Activated gamma-delta T cell treated with Interleukin-2 at 50 U/mL for 16 hours (primary cell): ENCODE measurements around the gene SOCS4.
"Not testable (repeated sequence)": the region's sequence is repeated elsewhere in the genome, so short reads cannot be mapped to it uniquely, and the experiment has no call there.

Experiments
- DNase-seq: peaks from one replicate; pipeline ENCODE4 v3.0.0-alpha.2; 2020

Gene SOCS4

DNA sequence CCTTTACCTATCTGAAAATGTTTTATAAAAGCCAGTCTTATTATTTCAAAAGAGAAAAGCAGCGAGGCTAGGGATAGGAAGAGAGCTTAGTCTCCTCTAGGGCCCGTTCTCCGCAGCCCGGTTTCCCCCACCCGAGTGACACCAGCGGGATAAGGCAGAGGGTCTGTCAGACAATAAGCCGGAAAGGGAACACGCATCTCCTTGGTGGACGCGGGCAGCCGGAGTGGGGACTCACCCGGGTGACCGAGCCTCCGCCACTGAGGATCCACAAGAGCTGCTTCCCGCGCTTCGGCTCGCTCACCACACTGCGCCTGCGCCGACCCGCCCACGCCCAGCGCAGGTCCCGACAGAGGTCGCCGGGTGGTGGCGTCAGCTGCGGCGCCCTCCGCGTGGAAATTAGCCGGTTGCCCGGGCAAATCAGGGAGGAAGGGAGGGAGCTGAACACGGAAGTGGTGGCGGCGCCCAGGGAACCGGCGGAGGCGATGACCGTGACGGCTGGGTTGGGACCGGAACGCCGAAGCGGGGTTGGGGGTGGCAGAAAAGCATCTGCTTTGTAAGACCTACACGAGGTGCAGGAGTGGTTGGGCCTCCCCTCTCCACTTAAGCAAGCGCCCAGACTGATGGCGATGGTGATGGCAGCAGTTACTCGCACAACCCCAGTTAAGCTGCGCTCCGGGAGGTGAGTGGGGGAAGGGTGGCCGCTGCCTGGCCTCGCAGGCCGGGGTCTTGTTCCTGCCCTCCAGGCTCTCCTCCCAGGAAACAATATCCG is at the start of gene SOCS4, which contains the start of gene WDHD1:
Gene SOCS4, plus strand, starts transcription at position 444 of the 769 bp plus-strand sequence. CDS start 15,806 bp downstream, outside the sequence.
Gene WDHD1, minus strand, starts transcription at position 307 of the 769 bp plus-strand sequence. CDS start 312 bp downstream, outside the sequence.
- peak; percentile 94 for DNase-seq

- no peak for DNase-seq
Observed at GRCh38 chr14:54979039-54979438, 48.0 kb upstream of the SOCS4 start.

DNA sequence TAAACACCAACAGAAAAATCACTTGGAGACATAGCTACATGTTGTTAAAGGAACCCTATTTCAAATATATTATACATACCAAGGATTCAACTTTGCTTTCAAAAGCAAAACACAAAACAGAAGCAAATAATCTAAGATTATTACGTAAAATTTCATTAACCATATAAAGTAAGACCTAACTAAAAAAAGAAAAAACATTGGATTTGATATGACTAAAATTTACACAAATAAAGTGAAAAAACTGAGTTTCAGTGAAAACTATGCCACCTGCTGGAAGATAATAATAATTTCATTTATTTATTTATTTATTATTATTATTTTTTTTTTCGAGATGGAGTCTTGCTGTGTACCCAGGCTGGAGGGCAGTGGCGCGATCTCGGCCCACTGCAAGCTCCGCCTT is 45.3 kb upstream of the SOCS4 start:
- DNase-seq: no peak

DNA sequence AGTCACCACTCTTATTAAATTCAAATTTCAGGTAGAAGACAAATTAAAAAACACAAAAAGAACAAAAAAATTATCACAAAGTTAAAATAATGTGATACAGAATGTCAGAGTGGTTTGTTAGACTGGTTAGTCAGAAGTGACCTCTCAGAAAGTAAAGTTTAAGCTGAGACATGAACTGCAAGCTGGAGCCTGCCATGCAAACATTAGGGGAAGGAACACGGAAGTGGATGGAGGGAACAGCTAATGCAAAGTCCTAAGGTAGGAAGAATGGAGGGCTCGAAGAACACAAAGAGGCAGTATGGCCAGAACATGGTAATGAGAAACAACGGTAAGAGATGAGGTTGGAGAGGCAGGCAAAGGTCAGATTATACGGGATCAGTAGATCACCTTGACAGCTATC is 41.9 kb upstream of the SOCS4 start:
- no peak for DNase-seq

DNA sequence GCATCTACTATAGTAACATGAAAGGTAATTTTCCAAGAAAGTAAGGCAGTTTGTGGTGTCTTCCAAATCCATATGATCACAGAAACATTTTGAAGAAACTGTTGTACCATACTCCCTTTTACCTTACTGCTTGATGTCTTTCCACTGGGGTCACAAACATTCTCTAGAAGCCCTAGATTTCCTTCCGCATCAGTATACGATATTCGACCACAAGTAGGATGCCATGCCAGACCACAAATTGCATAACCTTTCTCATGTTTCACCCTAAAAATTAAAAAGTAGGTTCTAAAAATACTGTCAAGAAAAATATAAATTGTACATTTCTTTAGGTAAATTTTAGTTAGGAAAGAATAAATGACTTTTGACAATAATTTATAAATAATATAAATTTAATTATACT is 26.7 kb upstream of the SOCS4 start:
- DNase-seq: no peak

DNA sequence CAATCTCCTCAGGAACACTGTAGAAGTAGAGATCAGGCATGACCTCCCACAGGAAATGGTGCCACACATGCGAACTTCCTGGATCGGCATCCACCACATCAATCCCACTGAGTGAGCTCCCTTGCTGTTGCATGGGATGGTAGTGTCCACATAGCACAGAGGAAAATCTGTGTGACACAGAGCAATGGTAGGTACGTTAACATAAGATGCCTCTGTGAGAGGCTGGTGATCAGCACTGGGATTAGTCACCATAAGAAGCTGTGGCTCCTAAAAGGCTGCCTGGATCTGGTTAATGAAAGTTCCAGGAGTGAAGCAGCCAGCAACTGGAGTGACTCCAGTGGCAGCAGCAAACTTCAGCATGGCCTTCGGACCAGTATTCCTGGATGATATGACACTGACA is 22.0 kb upstream of the SOCS4 start:
- no peak for DNase-seq

GRCh38 chr14:55015006-55015405 is 12.0 kb upstream of the SOCS4 start:
- no peak for DNase-seq

DNA sequence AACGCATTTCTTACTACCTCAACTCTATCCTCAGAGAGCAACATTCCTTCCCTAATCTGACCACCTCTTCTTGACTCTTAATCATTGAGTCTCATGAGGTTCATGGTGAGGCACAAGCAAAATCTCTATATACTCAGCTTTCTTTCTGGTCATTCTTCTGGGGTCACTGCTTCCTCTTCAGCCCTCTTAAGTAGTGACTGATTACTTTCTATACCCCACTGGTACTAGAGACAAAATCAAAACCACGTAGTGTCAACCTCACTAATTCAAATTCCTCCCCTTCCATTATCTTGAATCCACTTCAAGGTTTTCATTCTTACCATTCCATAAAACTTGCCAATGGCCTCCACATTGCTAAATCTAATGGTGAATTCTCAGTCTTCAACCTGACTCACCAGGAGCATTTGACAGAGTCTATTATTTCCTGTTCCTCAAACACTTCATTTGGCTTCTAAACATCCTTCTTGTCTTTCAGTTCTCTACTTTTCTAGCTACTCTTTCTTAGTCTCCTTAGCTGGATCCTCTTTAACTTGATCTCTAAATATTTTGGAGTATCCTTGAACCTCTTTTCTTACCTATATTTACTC is 7.0 kb upstream of the SOCS4 start:
- DNase-seq: no peak

DNA sequence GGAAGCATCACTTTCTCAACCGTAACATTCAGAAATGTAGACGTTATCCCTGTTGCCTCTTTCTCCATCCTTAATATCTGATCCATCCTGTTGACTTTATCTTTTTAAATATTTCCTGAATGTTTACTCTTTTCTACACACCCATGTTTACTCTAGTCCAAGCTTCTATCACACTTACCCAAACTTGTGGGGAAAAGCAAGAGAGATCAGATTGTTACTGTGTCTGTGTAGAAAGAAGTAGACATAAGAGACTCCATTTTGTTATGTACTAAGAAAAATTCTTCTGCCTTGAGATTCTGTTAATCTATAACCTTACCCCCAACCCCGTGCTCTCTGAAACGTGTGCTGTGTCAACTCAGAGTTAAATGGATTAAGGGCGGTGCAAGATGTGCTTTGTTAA is 2.7 kb upstream of the SOCS4 start:
- not testable (repeated sequence) for DNase-seq

DNA sequence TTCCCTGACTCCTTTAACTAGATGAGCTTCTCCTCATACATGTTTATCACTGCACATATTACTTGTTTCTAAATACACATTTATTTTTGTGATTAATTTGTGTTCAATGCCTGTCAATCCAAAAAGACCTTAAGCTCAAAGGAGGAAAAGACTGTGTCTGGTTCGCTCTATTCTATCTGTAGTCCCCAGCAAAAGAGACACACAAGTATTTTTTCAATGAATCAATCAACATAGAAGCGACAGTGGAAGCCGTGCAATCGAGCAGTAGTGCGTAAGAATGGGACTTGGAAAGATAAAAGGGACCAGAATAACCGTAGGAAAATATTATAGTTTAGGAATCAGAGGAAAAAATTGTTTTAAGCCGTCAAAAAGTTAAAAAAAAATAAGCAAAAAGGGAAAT is 1.1 kb upstream of the SOCS4 start:
- DNase-seq: no peak

- DNase-seq: no peak
Observed at GRCh38 chr14:55026441-55026792, 619 bp upstream of the SOCS4 start.

- DNase-seq: no peak
Observed at GRCh38 chr14:55028066-55028465, 1.0 kb downstream of the SOCS4 start.

- no peak for DNase-seq
Observed at GRCh38 chr14:55028476-55028875, 1.4 kb downstream of the SOCS4 start.

DNA sequence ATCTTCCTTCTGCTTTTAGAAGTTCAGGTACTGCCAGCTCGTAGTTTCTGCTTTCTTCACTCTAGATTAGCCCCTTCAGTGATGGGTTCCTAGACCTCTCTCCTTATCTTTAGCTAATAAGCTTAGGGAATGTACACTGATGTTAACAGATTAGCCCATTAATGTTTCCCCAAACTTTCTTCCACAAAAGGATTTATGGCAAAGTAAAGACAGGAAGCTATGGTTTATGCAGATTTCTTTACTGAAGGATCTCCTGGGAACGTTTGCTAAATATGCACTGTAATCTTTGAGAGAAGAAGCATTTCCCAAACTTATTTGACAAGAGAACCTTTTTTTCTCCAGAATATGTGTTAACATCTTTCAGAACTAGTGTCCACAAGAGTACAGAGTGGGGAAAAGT is 4.2 kb downstream of the SOCS4 start:
- DNase-seq: no peak

DNA sequence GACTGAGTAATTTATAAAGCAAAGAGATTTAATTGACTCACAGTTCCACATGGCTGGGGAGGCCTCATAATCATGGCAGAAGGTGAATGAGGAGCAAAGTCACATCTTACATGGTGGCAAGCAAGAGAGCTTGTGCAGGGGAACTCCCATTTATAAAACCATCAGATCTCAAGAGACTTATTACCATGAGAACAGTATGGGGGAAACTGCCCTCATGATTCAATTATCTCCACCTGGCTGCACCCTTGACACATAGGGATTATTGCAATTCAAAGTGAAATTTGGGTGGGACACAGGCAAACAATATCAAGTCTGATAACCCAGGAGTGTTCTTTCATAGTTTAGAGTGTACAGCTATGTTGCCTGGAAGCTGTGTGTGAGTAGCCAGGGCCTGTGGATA is 11.0 kb downstream of the SOCS4 start:
- DNase-seq: not testable (repeated sequence)

GRCh38 chr14:55038708-55039107 is 11.7 kb downstream of the SOCS4 start:
- DNase-seq: no peak

- DNase-seq: no peak
Observed at GRCh38 chr14:55043528-55043927, 16.5 kb downstream of the SOCS4 start.

GRCh38 chr14:55045087-55045486 is 18.1 kb downstream of the SOCS4 start:
- DNase-seq: no peak

- DNase-seq: no peak
Observed at GRCh38 chr14:55047301-55048053, 20.4 kb downstream of the SOCS4 start.

DNA sequence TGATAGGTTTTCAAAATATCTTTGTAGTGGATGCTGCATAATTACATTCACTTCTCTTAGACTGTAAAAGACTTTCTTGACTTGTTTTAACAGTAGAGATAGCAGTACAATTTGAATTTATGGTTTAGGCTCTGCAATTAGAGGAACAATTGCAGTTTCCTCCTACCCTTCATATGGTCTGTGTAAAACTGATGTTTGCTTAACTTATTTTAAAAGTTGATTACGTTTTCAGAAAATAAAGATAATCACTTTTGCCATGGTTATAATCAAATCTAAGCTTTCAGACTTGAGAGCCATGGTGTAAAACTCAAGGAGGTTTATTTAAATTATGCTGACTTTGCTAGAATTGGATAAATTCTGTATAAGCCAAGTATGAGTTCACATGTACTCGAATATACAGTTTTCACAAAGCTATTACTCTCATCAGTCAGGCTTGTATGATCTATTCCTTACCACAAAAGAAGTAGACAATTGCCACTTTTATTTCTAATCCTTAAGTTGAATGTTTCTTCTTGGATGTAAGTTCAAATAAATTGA is 21.9 kb downstream of the SOCS4 start:
- no peak for DNase-seq

- no peak for DNase-seq
Observed at GRCh38 chr14:55051165-55051422, 24.1 kb downstream of the SOCS4 start.

- DNase-seq: peak; percentile 88
Observed at GRCh38 chr14:55051423-55052268, 24.6 kb downstream of the SOCS4 start, which contains the start of gene MAPK1IP1L. TSS of gene MAPK1IP1L (plus strand) at chr14:55051647. CDS start at chr14:55061684, 10,037 bp downstream.
